K562 (cell line): Measurements from ENCODE around the gene NTRK2. TPM values are rescaled to one million over a fixed set of nuclear protein-coding genes. Genes with fewer than 3 reads are reported as not detected.

Source experiments
- ATAC-seq: fragments of 200-7000 bp; cut with Tn5 transposase; 3 replicates; pipeline ENCODE4 v1.9.1; 2020; ENCODE audit warnings: moderate library complexity
- BruUV-seq: library from RNA; stranded (reverse); fragments of 400-500 nt; replicated peaks from 2 replicates; lab custom pipeline; 2021; lab: Mats Ljungman, UMichigan
- CTCF ChIA-PET: fragments of 300-600 bp; formaldehyde crosslinking; extraction: SDS; loops from one replicate; lab custom pipeline; 2021; ENCODE audit warnings: low intra/inter-chr PET ratio; lab: Yijun Ruan, JAX
- POLR2A ChIA-PET: fragments of 300-600, 350-650 bp; sonication (Branson Sonifier 250); formaldehyde crosslinking; extraction: SDS; loops from one replicate; lab custom pipeline; 2021; ENCODE audit warnings: antibody characterized with exemption, inconsistent platforms; lab: Yijun Ruan, JAX
- DNase-seq, 4 experiments: peaks; one replicate each; pipeline versions ENCODE4 v3.0.0 to v3.0.0-alpha.2; 2011 to 2018; ENCODE audit warnings: low spot score in 3 of 4, mixed read lengths in 3 of 4; ENCODE audit errors: extremely low read depth in 1 of 4
- FAIRE-seq: peaks from 2 replicates; lab custom pipeline; 2011; peaks lifted over from hg19 to GRCh38; lab: Jason Lieb, UNC
- H2AFZ ChIP-seq: 2 replicates; pipeline ENCODE4 v1.6.0; 2011; ENCODE audit warnings: low read depth, low read length, control low read depth, inconsistent platforms
- H3K27ac ChIP-seq: fragments of 200-600 bp; 3 replicates; pipeline ENCODE4 v1.8.0; 2011; ENCODE audit warnings: low read depth, mild to moderate bottlenecking, control low read depth, inconsistent platforms, low read length, moderate library complexity, mixed read lengths; ENCODE audit errors: extremely low read depth
- H3K27me3 ChIP-seq, 2 experiments: fragments of 300-600 bp in 1 of 2; 2 replicates in 1 of 2; 3 replicates in 1 of 2; pipeline versions ENCODE4 v1.6.0 to v1.8.0; 2011; ENCODE audit warnings: inconsistent platforms in 2 of 2, low read length in 2 of 2, mild to moderate bottlenecking in 1 of 2, mixed read lengths in 1 of 2, moderate library complexity in 1 of 2; ENCODE audit not compliant: control insufficient read depth in 2 of 2, insufficient read depth in 2 of 2
- H3K36me3 ChIP-seq: fragments of 300-600 bp; 3 replicates; pipeline ENCODE4 v1.8.0; 2011; ENCODE audit warnings: mild to moderate bottlenecking, low read length, inconsistent platforms; ENCODE audit not compliant: control insufficient read depth, insufficient read depth
- H3K4me1 ChIP-seq, 2 experiments: fragments of 200-600 bp in 1 of 2; replicated peaks in 1 of 2; 2 replicates in 1 of 2; 3 replicates in 1 of 2; pipeline versions ENCODE4 v1.5.1 to v1.8.0; 2011; ENCODE audit warnings: inconsistent platforms in 2 of 2, low read length in 2 of 2, mild to moderate bottlenecking in 1 of 2, mixed read lengths in 1 of 2, moderate library complexity in 1 of 2; ENCODE audit not compliant: control insufficient read depth in 2 of 2, insufficient read depth in 2 of 2
- H3K4me2 ChIP-seq: 2 replicates; pipeline ENCODE4 v1.6.1; 2011; ENCODE audit warnings: low read length, control low read depth, inconsistent platforms, mixed read lengths; ENCODE audit not compliant: insufficient read depth
- H3K4me3 ChIP-seq: fragments of 200-600 bp; sonication (generic), shearing (Covaris generic); 2 replicates; pipeline ENCODE4 v1.5.1; 2016; ENCODE audit warnings: control low read depth, inconsistent platforms
- H3K79me2 ChIP-seq: fragments of 200-600 bp; 3 replicates; pipeline ENCODE4 v1.8.0; 2011; ENCODE audit warnings: low read length, inconsistent platforms; ENCODE audit not compliant: control insufficient read depth, insufficient read depth
- H3K9ac ChIP-seq, 2 experiments: 2 replicates each; pipeline versions ENCODE4 v1.6.0 to v1.6.1; 2011; ENCODE audit warnings: low read depth in 2 of 2, low read length in 2 of 2, control low read depth in 1 of 2, inconsistent platforms in 1 of 2, mild to moderate bottlenecking in 1 of 2, mixed read lengths in 1 of 2; ENCODE audit not compliant: insufficient read depth in 1 of 2
- H3K9me1 ChIP-seq: one replicate; pipeline ENCODE4 v1.6.0; 2011; ENCODE audit warnings: inconsistent platforms, mild to moderate bottlenecking, low read length, moderate library complexity; ENCODE audit not compliant: control insufficient read depth, insufficient read depth
- H3K9me3 ChIP-seq: replicated peaks from 2 replicates; pipeline ENCODE4 v1.5.1; 2011; ENCODE audit warnings: low read depth, low read length, inconsistent platforms; ENCODE audit not compliant: control insufficient read depth, insufficient read depth
- H4K20me1 ChIP-seq: replicated peaks from 2 replicates; pipeline ENCODE4 v1.6.1; 2011; ENCODE audit warnings: low read length, inconsistent platforms, mixed read lengths; ENCODE audit not compliant: control insufficient read depth, insufficient read depth
- CBX8 ChIP-seq: fragments of 200-600 bp; sonication (generic); IDR thresholded peaks from 2 replicates; pipeline ENCODE4 v1.6.1; 2012; ENCODE audit warnings: borderline replicate concordance, mixed run types, low read depth, mild to moderate bottlenecking, moderate library complexity, mixed read lengths, low read length, control low read depth, inconsistent platforms; ENCODE audit not compliant: poor library complexity, severe bottlenecking; ENCODE audit errors: extremely low read depth
- EZH2 ChIP-seq: IDR thresholded peaks from 2 replicates; pipeline ENCODE4 v1.6.1; 2012; ENCODE audit warnings: low read depth, mild to moderate bottlenecking, inconsistent platforms, low read length, borderline replicate concordance
- MITF ChIP-seq: IDR thresholded peaks from 2 replicates; pipeline ENCODE4 v1.6.1; 2014; ENCODE audit warnings: antibody characterized with exemption
- TCF15 ChIP-seq: fragments of 250-450 bp; sonication (Bioruptor Pico); IDR thresholded peaks from 2 replicates; pipeline ENCODE4 v1.8.0; 2022; ENCODE audit warnings: moderate library complexity, mild to moderate bottlenecking, inconsistent platforms
- ZC3H4 ChIP-seq: sonication (generic); formaldehyde crosslinking; IDR thresholded peaks from 2 replicates; pipeline ENCODE4 v1.9.0; 2021; ENCODE audit warnings: missing genetic modification reagents, borderline replicate concordance
- ZKSCAN3 ChIP-seq: fragments of 250-450 bp; sonication (Bioruptor Pico); IDR thresholded peaks from 2 replicates; pipeline ENCODE4 v1.4.0; 2020
- ZNF212 ChIP-seq: fragments of 450-650 bp; formaldehyde crosslinking; IDR thresholded peaks from 2 replicates; pipeline ENCODE4 v1.4.0; 2020; ENCODE audit warnings: mild to moderate bottlenecking
- ZNF696 ChIP-seq: fragments of 250-450 bp; sonication (Bioruptor Pico); conservative IDR thresholded peaks from 2 replicates; pipeline ENCODE4 v1.4.0; 2020; ENCODE audit warnings: mild to moderate bottlenecking, moderate library complexity
- WGBS: fragments of 100-300 bp; shearing (Covaris generic); methylation state at CpG from one replicate; pipeline ENCODE4 v1.1.6; 2016; ENCODE audit warnings: low coverage, mixed read lengths; ENCODE audit not compliant: insufficient coverage; ENCODE audit errors: missing lambda C conversion rate; 5-methylcytosine and 5-hydroxymethylcytosine counted together
- in situ Hi-C: fragments of 300-500 bp; cut with MboI; formaldehyde crosslinking; loops from 4 replicates; pipeline ENCODE4 v1.15.0; 2018; ENCODE audit warnings: inconsistent platforms, mixed read lengths
- intact Hi-C: fragments of 100-400 bp; cut with micrococcal nuclease; formaldehyde crosslinking; loops from 2 replicates; pipeline ENCODE4 v1.14.2; 2022
- polyA plus RNA-seq, 8 experiments: library from polyadenylated mRNA; depleted of rRNA in 4 of 8; stranded (reverse) in 5 of 8; unstranded in 3 of 8; fragments of >200 nt; fragmentation: Nextera tagmentation in 2 of 8; fragmentation: Illumina TruSeq in 1 of 8; extraction: Ambion mirVana in 2 of 8; extraction: Trizol in 1 of 8; gene quantifications; 2 replicates each; pipeline versions ENCODE4 v1.2.1 to v1.2.3, GENCODE V29; 2011 to 2014; ENCODE audit warnings: inconsistent platforms in 1 of 8, missing spikeins in 1 of 8
- total RNA-seq, 7 experiments: library from RNA; depleted of rRNA in 6 of 7; stranded (reverse); fragments of >200 nt in 6 of 7; fragmentation: Illumina TruSeq in 2 of 7; extraction: Trizol in 2 of 7; gene quantifications; 2 replicates each; pipeline versions ENCODE4 v1.2.1 to v1.2.3, GENCODE V29; 2011 to 2021; ENCODE audit warnings: low replicate concordance in 1 of 7
- TF ChIP-seq, protein P1 (sequence below): fragments of 450-650 bp; IDR thresholded peaks from 2 replicates; pipeline ENCODE4 v1.6.1; 2018; ENCODE audit warnings: mild to moderate bottlenecking, low read depth; ENCODE audit not compliant: partially characterized antibody

NTRK2 gene
- total and polyA plus RNA-seq, 9 of the 15 experiments (the other 6 are each of a cell fraction or from before 2014, with no cell fraction given) = not detected

DNA sequence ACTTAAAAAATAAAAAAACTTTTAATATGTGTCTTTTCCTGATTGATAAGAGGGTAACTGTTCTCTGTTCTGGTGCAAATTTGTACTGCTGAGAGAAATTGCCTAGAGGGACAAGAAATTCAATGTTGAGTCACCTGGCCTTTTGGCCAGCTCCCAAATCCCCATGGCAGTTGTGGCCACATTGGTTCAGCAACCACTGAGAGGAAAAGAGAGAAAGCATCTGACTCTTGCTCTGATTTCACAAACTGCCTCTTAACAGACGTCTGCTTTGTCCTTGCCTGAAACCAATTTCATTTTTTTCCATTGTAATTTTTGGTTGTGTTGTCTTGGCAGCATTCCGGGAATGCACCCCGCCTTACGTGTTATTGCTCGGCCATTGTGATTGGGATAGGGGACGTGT lies 42.4 kb downstream of the NTRK2 start (continued):
- TF ChIP-seq, protein P1, sequence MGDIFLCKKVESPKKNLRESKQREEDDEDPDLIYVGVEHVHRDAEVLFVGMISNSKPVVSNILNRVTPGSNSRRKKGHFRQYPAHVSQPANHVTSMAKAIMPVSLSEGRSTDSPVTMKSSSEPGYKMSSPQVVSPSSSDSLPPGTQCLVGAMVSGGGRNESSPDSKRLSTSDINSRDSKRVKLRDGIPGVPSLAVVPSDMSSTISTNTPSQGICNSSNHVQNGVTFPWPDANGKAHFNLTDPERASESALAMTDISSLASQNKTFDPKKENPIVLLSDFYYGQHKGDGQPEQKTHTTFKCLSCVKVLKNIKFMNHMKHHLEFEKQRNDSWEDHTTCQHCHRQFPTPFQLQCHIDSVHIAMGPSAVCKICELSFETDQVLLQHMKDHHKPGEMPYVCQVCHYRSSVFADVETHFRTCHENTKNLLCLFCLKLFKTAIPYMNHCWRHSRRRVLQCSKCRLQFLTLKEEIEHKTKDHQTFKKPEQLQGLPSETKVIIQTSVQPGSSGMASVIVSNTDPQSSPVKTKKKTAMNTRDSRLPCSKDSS = no peak
- TF ChIP-seq ZKSCAN3 (CRISPR knock-in tag) = no peak
- TF ChIP-seq, all 486 proteins: peak for 0

GRCh38 chr9:84716217-84716616 lies 46.7 kb downstream of the NTRK2 start:
- Histone ChIP-seq H4K20me1 (no peaks in the 10 kb centered on the region), H3K36me3 (no peaks in the 10 kb centered on the region), H3K4me1 (no peaks in the 10 kb centered on the region), H3K9me1 (no peaks in the 10 kb centered on the region), H3K27ac (no peak overlapping the region), H3K4me3 (no peak overlapping the region), H3K9me3 (no peaks in the 10 kb centered on the region)
- no peak for ATAC-seq
- POLR2A ChIA-PET = no interaction called here
- intact Hi-C loops = no loop called here
- CTCF ChIA-PET = no interaction called here
- BruUV-seq = no TSS peak
- TF ChIP-seq ZC3H4 (CRISPR knock-in tag) = no peak
- TF ChIP-seq EZH2 = no peak
- TF ChIP-seq CBX8 = no peak
- TF ChIP-seq MITF = no peak
- TF ChIP-seq ZNF212 (CRISPR knock-in tag) = no peak
- TF ChIP-seq ZNF696 (CRISPR knock-in tag) = no peak
- no peak for TF ChIP-seq TCF15 (CRISPR knock-in tag)
- TF ChIP-seq, all 486 proteins: peak for 0
- Histone ChIP-seq H3K9ac (no peak overlapping the region), H3K27me3 (no peaks in the 10 kb centered on the region), H2AFZ (no peak overlapping the region), H3K79me2 (no peaks in the 10 kb centered on the region), H3K4me2 (no peak overlapping the region)
- FAIRE-seq = no peak
- 0% methylated on average over 3 of the region's 3 CpGs for WGBS
- no peak for DNase-seq
- in situ Hi-C loops = no loop called here
